GM21423 (cell line): Measurements from ENCODE around the gene KCNH5.

Experiments
- ATAC-seq: cut with Tn5 transposase; IDR thresholded peaks from one replicate; pipeline ENCODE4 v1.9.1; 2021; ENCODE audit warnings: mild to moderate bottlenecking, moderate library complexity; ENCODE audit not compliant: unreplicated experiment

KCNH5 gene

GRCh38 chr14:62994096-62994495 is 51.2 kb downstream of the KCNH5 start:
- no peak for ATAC-seq

GRCh38 chr14:62988967-62989366 is 56.3 kb downstream of the KCNH5 start:
- no peak for ATAC-seq

DNA sequence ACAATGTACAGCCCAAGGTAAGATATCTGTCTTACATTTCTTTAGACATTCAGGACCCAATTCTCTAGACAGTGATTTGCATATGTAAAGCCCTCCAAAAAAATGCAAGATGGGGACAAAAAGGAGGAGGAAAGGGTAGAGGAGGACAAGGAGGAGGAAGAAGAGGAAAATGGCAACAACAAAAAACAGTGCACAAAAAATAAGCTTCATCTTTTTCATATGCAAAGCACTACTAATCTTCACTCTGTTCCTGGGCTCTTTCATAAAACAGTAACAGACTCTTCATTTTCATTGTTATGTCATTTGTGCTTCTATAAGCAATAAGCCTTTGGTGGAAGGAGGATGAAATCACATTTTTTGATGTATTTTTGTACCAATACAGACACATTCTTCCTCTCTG is 61.4 kb downstream of the KCNH5 start:
- no peak for ATAC-seq

GRCh38 chr14:62980693-62981092 is 64.6 kb downstream of the KCNH5 start:
- ATAC-seq: no peak

GRCh38 chr14:62957562-62957961 is 87.7 kb downstream of the KCNH5 start:
- ATAC-seq: no peak

DNA sequence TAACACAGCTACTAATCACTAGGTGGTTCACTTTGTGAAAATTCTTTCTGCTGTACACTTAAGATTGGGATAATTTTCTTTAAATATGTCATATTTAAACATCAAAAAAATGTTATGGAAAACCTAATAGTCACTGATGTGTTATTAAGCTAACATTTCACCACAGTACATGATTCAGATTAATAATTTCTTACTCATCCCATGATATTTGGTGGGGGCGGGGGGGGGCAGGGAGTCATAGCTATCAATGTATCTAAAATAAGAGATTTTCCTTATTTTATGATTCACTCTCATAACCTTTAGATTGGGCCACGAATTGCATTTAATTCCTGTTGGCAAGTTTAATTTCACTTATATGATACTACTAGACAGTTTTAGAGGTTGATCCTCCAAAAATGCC is 88.8 kb downstream of the KCNH5 start:
- ATAC-seq: no peak

- no peak for ATAC-seq
These were observed 91.1 kb downstream of the KCNH5 start for GRCh38 chr14:62954165-62954564.

DNA sequence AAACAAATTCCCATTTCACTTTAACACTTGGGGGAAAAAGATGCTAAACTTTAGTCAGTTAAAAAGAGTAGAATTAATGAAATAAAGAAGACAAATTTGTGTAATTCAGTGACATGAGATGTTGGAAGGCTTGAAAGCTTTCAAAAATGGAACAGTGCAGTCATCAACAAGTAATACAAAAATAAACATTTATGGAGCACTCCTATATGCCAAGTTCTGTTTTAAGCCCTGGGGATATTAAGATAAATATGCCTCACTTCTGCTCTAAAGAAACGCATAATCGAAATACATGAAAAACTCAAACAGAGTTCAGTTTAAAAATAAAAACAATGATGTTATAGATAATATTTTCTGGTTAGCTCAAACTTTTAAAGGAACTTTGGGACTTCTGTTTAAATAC is 93.0 kb downstream of the KCNH5 start:
- no peak for ATAC-seq

DNA sequence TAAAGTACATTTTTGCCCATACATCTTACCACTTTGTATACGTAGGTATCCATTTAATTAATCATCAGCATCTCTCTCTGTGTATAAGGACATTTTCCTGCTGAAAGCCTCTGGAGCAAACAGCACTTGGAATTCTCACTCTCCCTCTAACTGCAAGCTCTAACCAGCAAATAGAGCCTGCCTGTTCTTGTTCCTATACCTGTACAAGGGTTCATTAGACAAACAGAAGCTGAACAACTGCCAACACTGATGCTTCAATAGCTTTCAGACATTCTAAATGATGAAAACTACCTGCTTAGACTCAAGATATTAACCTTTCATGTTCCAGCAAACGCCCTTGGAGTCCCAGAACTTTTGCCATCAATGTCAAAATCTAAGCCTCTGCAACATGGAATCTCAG is 98.0 kb downstream of the KCNH5 start:
- ATAC-seq: no peak

DNA sequence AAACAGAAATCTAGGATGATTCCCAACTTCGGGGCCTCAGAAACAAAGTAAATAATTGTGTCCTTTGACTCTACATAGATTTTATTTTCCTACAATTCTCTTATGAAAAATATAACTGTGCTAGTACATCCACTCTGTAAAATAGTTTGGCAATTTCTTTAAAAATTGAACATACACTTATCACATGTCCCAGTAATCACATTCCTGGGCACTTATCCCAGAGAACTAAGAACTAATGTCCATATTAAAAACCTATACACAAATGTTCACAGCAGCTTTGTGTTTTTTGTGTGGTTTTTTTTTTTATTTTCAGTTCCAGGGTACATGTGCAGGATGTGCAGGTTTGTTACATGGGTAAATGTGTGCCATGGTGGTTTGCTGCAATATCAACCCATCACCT is 99.0 kb downstream of the KCNH5 start:
- ATAC-seq: no peak

DNA sequence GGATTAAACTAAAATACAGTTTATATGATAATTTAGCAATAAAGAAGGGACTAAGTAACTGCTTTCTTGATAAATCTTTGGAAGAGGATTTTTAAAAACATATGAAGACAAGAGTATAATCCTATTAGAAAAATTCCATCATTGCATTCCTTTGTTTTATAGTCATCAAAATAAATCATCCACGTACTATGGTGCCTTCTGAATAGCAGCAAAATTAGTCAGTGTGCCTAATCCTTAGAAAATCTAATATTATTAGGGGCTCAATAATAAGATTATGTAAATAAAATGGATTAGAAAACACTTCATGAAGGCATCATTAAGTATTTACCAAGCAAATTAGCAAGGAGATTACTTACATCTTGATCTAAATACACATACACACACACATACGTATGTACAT is 102.1 kb downstream of the KCNH5 start:
- ATAC-seq: no peak

GRCh38 chr14:62939970-62940369 is 105.3 kb downstream of the KCNH5 start:
- no peak for ATAC-seq

- no peak for ATAC-seq
These were observed 106.5 kb downstream of the KCNH5 start for GRCh38 chr14:62938778-62939177.

DNA sequence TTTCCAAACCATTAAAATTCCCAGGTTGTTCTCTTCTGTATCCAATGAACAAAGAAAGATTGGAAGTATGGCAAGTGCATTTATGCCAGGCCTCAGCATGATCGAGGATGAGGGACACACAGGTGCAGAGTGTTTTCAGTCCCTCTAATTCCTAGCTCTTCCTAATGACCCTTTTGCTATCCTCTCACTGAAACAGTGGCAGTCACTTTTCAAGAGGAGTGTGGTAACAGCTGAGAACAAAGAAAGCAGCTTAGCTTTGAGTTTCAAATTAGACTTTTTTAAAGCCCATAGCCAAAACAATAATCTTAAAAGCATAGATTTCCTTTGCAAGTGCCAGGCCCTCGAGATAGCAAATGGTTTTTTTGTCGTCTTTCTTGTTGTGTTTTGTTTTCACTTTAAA is 110.8 kb downstream of the KCNH5 start:
- ATAC-seq: no peak

DNA sequence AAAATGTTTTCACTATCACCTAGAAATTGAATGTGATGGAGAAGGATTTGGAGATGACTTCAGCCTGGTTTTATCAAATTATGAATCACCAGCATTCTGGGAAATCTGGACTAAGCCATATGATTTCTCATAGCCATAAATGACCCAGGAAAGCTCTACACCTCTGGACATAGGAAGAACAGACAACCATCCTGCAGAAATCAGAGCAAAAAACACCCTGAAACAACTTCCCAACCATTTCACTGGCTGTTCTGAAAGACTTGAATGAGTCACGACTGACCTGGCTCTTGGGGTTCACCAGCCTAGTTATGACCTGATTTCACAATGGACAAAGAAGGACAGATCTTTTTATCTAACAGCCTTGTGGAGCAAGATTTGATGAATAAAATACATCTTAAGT is 123.8 kb downstream of the KCNH5 start:
- ATAC-seq: no peak

- ATAC-seq: no peak
These were observed 128.7 kb downstream of the KCNH5 start for GRCh38 chr14:62916551-62916950.

DNA sequence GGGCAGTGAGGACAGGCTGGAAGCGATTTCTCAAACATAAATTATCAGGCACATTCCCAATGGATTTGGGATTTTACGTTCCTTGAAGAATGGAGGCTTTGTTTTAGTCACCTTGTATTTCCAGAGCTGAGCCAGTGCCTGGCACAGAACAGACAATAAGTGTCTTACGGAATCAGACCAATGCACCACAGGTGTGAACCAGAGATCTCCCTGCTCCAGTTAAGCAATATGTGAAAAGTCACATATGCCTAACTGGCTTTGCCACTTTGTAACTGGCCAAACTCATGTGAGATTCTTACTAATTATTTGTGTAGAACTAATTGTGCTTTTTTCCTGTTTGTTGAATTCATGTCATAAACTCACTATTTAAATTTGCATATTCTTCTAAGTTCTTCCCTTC is 130.4 kb downstream of the KCNH5 start:
- ATAC-seq: no peak

DNA sequence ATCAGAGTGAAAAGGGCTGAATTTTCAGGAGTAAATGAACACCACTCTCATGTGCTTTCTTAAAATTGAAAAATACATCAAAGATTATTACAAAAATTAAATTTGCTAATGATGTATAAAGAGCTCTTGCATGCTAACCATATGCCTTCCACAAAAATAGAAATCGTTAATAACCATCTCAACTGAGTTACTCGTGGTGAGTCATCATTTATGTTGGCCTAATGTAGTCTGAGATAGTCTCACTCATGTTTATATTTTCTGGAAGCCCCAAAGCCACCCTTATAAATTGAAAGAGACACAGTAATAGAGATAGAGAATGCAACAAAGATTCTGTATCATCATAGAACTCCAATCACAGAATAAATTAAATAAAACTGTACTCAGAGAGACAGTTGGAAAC is 131.2 kb downstream of the KCNH5 start:
- no peak for ATAC-seq

- no peak for ATAC-seq
These were observed 136.8 kb downstream of the KCNH5 start for GRCh38 chr14:62908506-62908905.

GRCh38 chr14:62905566-62905965 is 139.7 kb downstream of the KCNH5 start:
- no peak for ATAC-seq

DNA sequence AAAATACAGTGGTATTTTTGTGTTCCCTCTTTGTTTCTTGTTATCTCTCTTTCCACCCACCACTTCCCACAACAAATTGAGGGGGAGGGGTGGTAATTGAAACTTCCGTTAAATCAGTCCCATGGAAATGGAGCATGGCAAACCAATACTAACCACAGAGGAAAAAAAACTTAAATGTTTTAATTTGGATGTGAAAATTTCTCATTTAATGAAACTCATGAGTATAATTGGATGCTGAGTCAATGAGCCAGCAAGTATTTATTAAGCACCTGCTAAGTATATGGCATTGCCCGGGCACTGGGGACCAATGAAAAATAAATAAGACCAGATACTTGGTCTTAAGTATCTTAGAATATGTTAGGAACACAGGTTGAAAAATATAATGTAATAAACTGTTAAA is 147.5 kb downstream of the KCNH5 start:
- no peak for ATAC-seq

DNA sequence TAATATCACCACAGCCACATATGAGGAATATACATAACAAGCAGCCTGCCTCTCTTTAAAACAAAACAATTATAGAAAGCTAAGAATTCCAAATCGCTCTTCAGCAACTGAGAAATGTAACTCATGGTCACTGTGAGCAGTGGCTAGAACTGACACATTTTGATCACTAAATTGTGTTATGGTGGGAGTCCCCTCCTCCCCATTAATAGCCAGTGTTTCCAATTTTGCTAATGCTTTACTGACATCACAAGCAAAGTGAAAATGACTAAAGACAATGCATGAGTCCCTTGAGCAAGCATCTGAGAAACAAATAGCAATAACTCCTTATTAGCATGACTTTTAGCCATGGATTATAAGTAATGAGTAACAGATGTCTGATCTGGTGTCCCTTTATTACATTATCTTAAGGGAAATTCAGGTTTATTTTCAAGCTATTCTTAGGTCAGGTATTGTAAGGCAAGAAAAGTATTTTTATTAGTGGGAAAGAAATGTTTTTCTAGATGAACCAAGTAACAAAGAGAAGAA is 148.3 kb downstream of the KCNH5 start:
- ATAC-seq: no peak

GRCh38 chr14:62894736-62895135 is 150.5 kb downstream of the KCNH5 start:
- no peak for ATAC-seq

GRCh38 chr14:62889364-62889763 is 155.9 kb downstream of the KCNH5 start:
- no peak for ATAC-seq
